IMR-90 (cell line): ENCODE data around the gene C20orf144. TPM values are rescaled to one million over a fixed set of nuclear protein-coding genes. Genes with fewer than 3 reads are reported as not detected.

Experiments used
- ATAC-seq: fragments of 200-7000 bp; cut with Tn5 transposase; 2 replicates; pipeline ENCODE4 v1.9.1; 2020; ENCODE audit warnings: low read depth, mild to moderate bottlenecking, moderate library complexity
- BruUV-seq: library from RNA; stranded (reverse); fragments of 400-500 nt; replicated peaks from 2 replicates; lab custom pipeline; 2021; lab: Mats Ljungman, UMichigan
- CTCF ChIA-PET: fragments of 300-600 bp; formaldehyde crosslinking; extraction: SDS; loops from one replicate; lab custom pipeline; 2021; ENCODE audit warnings: antibody characterized with exemption; lab: Yijun Ruan, JAX
- POLR2A ChIA-PET: fragments of 300-600 bp; sonication (Branson Sonifier 250); formaldehyde crosslinking; loops from one replicate; lab custom pipeline; 2022; ENCODE audit warnings: antibody characterized with exemption; ENCODE audit not compliant: unreplicated experiment; lab: Charles Lee
- DNase-seq: peaks from one replicate; pipeline ENCODE4 v3.0.0; 2013
- H2AFZ ChIP-seq: replicated peaks from 2 replicates; pipeline ENCODE3; 2013; ENCODE audit warnings: low read length, mild to moderate bottlenecking; ENCODE audit not compliant: poor library complexity
- H2AK5ac ChIP-seq: 2 replicates; pipeline ENCODE4 v1.6.1; 2013; ENCODE audit warnings: low read depth, low read length, inconsistent platforms
- H2AK9ac ChIP-seq: replicated peaks from 2 replicates; pipeline ENCODE3; 2013; ENCODE audit warnings: mild to moderate bottlenecking, low read depth, low read length, moderate library complexity; ENCODE audit not compliant: poor library complexity
- H2BK120ac ChIP-seq: 2 replicates; pipeline ENCODE4 v1.6.1; 2013; ENCODE audit warnings: low read depth, low read length, inconsistent platforms
- H2BK15ac ChIP-seq: 3 replicates; pipeline ENCODE4 v1.6.1; 2013; ENCODE audit warnings: low read depth, low read length, inconsistent platforms
- H2BK20ac ChIP-seq: 2 replicates; pipeline ENCODE4 v1.6.1; 2013; ENCODE audit warnings: low read depth, mild to moderate bottlenecking, inconsistent platforms, low read length, moderate library complexity
- H2BK5ac ChIP-seq: 2 replicates; pipeline ENCODE4 v1.6.1; 2013; ENCODE audit warnings: mild to moderate bottlenecking, low read depth, low read length, inconsistent platforms; ENCODE audit not compliant: poor library complexity, severe bottlenecking
- H3K14ac ChIP-seq: replicated peaks from 2 replicates; pipeline ENCODE4 v1.6.1; 2013; ENCODE audit warnings: low read depth, low read length, inconsistent platforms
- H3K18ac ChIP-seq: 2 replicates; pipeline ENCODE4 v1.6.1; 2013; ENCODE audit warnings: low read depth, low read length, control low read depth
- H3K23ac ChIP-seq: 2 replicates; pipeline ENCODE4 v1.6.1; 2013; ENCODE audit warnings: low read depth, low read length, inconsistent platforms
- H3K27ac ChIP-seq: 2 replicates; pipeline ENCODE4 v1.5.1; 2013; ENCODE audit warnings: mild to moderate bottlenecking, control low read depth, low read length; ENCODE audit not compliant: insufficient read depth
- H3K27me3 ChIP-seq: 2 replicates; pipeline ENCODE4 v1.6.1; 2013; ENCODE audit warnings: low read length; ENCODE audit not compliant: control insufficient read depth, insufficient read depth
- H3K36me3 ChIP-seq: 2 replicates; pipeline ENCODE4 v1.6.1; 2013; ENCODE audit warnings: low read length, mixed read lengths; ENCODE audit not compliant: control insufficient read depth, insufficient read depth
- H3K4ac ChIP-seq: 2 replicates; pipeline ENCODE4 v1.6.1; 2013; ENCODE audit warnings: low read depth, low read length, inconsistent platforms
- H3K4me1 ChIP-seq: 2 replicates; pipeline ENCODE4 v1.6.1; 2013; ENCODE audit warnings: low read length, mixed read lengths; ENCODE audit not compliant: control insufficient read depth, insufficient read depth
- H3K4me2 ChIP-seq: 2 replicates; pipeline ENCODE4 v1.6.1; 2013; ENCODE audit warnings: low read depth, mild to moderate bottlenecking, control low read depth, low read length, moderate library complexity
- H3K4me3 ChIP-seq: 2 replicates; pipeline ENCODE4 v1.5.1; 2013; ENCODE audit warnings: low read depth, mild to moderate bottlenecking, control low read depth, low read length, moderate library complexity; ENCODE audit not compliant: insufficient read depth
- H3K56ac ChIP-seq: 2 replicates; pipeline ENCODE4 v1.6.1; 2013; ENCODE audit warnings: low read length, inconsistent platforms; ENCODE audit not compliant: insufficient read depth; ENCODE audit errors: extremely low read depth
- H3K79me1 ChIP-seq, 2 experiments: 2 replicates each; pipeline ENCODE4 v1.6.1; 2013; ENCODE audit warnings: low read length in 2 of 2, inconsistent platforms in 1 of 2, low read depth in 1 of 2
- H3K9ac ChIP-seq: 2 replicates; pipeline ENCODE4 v1.6.1; 2013; ENCODE audit warnings: low read depth, low read length, control low read depth
- H3K9me1 ChIP-seq: 2 replicates; pipeline ENCODE4 v1.6.1; 2013; ENCODE audit warnings: low read length, inconsistent platforms; ENCODE audit not compliant: insufficient read depth
- H3K9me3 ChIP-seq: 2 replicates; pipeline ENCODE4 v1.6.1; 2013; ENCODE audit warnings: low read length; ENCODE audit not compliant: control insufficient read depth, insufficient read depth
- H4K20me1 ChIP-seq: 2 replicates; pipeline ENCODE4 v1.6.1; 2013; ENCODE audit warnings: low read length, inconsistent platforms; ENCODE audit not compliant: insufficient read depth
- H4K5ac ChIP-seq: 2 replicates; pipeline ENCODE4 v1.6.1; 2013; ENCODE audit warnings: mild to moderate bottlenecking, low read depth, low read length, control low read depth
- H4K8ac ChIP-seq, 2 experiments: 2 replicates each; pipeline ENCODE4 v1.6.1; 2013; ENCODE audit warnings: low read depth in 2 of 2, low read length in 2 of 2, control low read depth in 1 of 2, inconsistent platforms in 1 of 2
- H4K91ac ChIP-seq: 2 replicates; pipeline ENCODE4 v1.6.1; 2013; ENCODE audit warnings: low read depth, low read length, inconsistent platforms; ENCODE audit not compliant: insufficient read depth
- BHLHE40 ChIP-seq: fragments of 150-350 bp; IDR thresholded peaks from 2 replicates; pipeline ENCODE4 v1.6.1; 2016; ENCODE audit warnings: mild to moderate bottlenecking, low read depth, low read length
- CEBPB ChIP-seq: IDR thresholded peaks from 2 replicates; pipeline ENCODE4 v1.6.1; 2012; ENCODE audit warnings: low read depth, low read length, improper control_type of control experiment
- MAFK ChIP-seq: IDR thresholded peaks from 2 replicates; pipeline ENCODE4 v1.6.1; 2012; ENCODE audit warnings: low read depth, low read length, improper control_type of control experiment
- MXI1 ChIP-seq: IDR thresholded peaks from 2 replicates; pipeline ENCODE4 v1.6.1; 2012; ENCODE audit warnings: low read depth, mild to moderate bottlenecking, low read length, moderate library complexity, borderline replicate concordance
- NFE2L2 ChIP-seq: fragments of 150-350 bp; IDR thresholded peaks from 2 replicates; pipeline ENCODE4 v1.6.1; 2016; ENCODE audit warnings: low read depth, mild to moderate bottlenecking, low read length
- POLR2A ChIP-seq: IDR thresholded peaks from 2 replicates; pipeline ENCODE4 v1.6.1; 2012; ENCODE audit warnings: mild to moderate bottlenecking, low read depth, low read length
- RAD21 ChIP-seq: IDR thresholded peaks from 2 replicates; pipeline ENCODE4 v1.6.1; 2012; ENCODE audit warnings: low read length, improper control_type of control experiment
- RFX5 ChIP-seq: IDR thresholded peaks from 2 replicates; pipeline ENCODE4 v1.8.0; 2012; ENCODE audit warnings: low read depth, mild to moderate bottlenecking, low read length, moderate library complexity
- SMC3 ChIP-seq: fragments of 150-350 bp; IDR thresholded peaks from 2 replicates; pipeline ENCODE4 v1.6.1; 2016; ENCODE audit warnings: low read depth, mild to moderate bottlenecking, antibody characterized with exemption, low read length, moderate library complexity
- WGBS, 2 experiments: methylation state at CpG; one replicate each; pipeline versions ENCODE4 v1.1.5 to v1.1.7; 2013; ENCODE audit warnings: missing lambda C conversion rate in 2 of 2; ENCODE audit not compliant: insufficient read length in 1 of 2; ENCODE audit errors: extremely low coverage in 2 of 2; 5-methylcytosine and 5-hydroxymethylcytosine counted together
- dilution Hi-C: fragments of 300-500 bp; cut with HindIII; formaldehyde crosslinking; loops from one replicate; pipeline ENCODE4 v1.14.3; 2018; ENCODE audit warnings: low sequenced_read_pairs; ENCODE audit not compliant: unreplicated experiment
- in situ Hi-C: fragments of 300-500 bp; cut with MboI; formaldehyde crosslinking; loops from 3 replicates; pipeline ENCODE4 v1.14.3; 2019; ENCODE audit warnings: low sequenced_read_pairs, inconsistent platforms, mixed read lengths
- intact Hi-C: fragments of 100-400 bp; cut with micrococcal nuclease; formaldehyde crosslinking; loops from 2 replicates; pipeline ENCODE4 v1.10.0; 2022
- polyA plus RNA-seq, 3 experiments: library from polyadenylated mRNA; depleted of rRNA; stranded (reverse); fragments of >200 nt; gene quantifications; 2 replicates each; pipeline ENCODE4 v1.2.3, GENCODE V29; 2012; ENCODE audit warnings: low replicate concordance in 1 of 3
- total RNA-seq: library from RNA; depleted of rRNA; stranded (reverse); fragments of >200 nt; gene quantifications from 2 replicates; pipeline ENCODE4 v1.2.3, GENCODE V29; 2012
- TF ChIP-seq, protein P1 (sequence below): conservative IDR thresholded peaks from 2 replicates; pipeline ENCODE4 v1.5.1; 2012; ENCODE audit warnings: mild to moderate bottlenecking, low read depth, low read length, improper control_type of control experiment
- TF ChIP-seq, protein P2 (sequence below): fragments of 150-350 bp; IDR thresholded peaks from 2 replicates; pipeline ENCODE4 v1.6.1; 2016; ENCODE audit warnings: low read depth, mild to moderate bottlenecking, low read length, moderate library complexity, borderline replicate concordance

The C20orf144 gene
- total and polyA plus RNA-seq, 2 of the 4 experiments (the other 2 are of a cell fraction): under 0.01 to 0.19 TPM

DNA sequence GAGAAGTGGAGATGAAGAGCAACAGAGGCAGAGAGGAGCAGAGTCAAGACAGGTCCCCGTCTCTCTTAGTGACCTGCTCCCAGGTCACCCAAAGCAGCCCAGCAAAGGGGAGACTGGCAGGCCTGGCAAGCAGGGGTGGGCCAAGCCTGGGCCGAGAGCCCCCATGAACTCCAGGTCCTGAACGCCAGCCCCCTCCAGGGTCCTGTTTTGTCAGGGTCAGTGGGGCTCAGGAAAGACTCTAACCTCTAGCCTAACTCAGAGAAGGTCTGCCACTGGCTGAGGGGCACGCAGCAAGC, 10.9 kb downstream of the C20orf144 start:
- Histone ChIP-seq H3K27ac (peak overlapping the region; percentile 78), H3K4ac (peak overlapping the region; percentile 96), H2AFZ (peak overlapping the region; percentile 39), H3K14ac (peak overlapping the region; percentile 100), H3K4me2 (peak overlapping the region; percentile 99), H2BK120ac (peak overlapping the region; percentile 49; the same call in 1 of the 2 replicates), H3K9me1 (peaks cover 22% of the 10 kb centered on the region), H4K20me1 (peaks cover 19% of the 10 kb centered on the region; the same call in 1 of the 2 replicates), H3K27me3 (no peaks in the 10 kb centered on the region), H4K91ac (peak overlapping the region; percentile 81; the same call in 1 of the 2 replicates), H2AK9ac (peak overlapping the region; percentile 97), H3K36me3 (peaks cover 13% of the 10 kb centered on the region), H4K8ac (peak overlapping the region; percentile 79), H3K4me1 (peaks cover 27% of the 10 kb centered on the region), H3K9me3 (no peaks in the 10 kb centered on the region), H3K23ac (peak overlapping the region; percentile 96), H3K18ac (peak overlapping the region; percentile 6; the same call in 1 of the 2 replicates), H3K56ac (0 out of 2 replicates have a peak overlapping the region, but pooled peaks have one; percentile 11), H3K4me3 (peak overlapping the region; percentile 94), H2AK5ac (peak overlapping the region; percentile 98), H2BK5ac (peak overlapping the region; percentile 70), H2BK20ac (peak overlapping the region; percentile 40; the same call in 1 of the 2 replicates), H3K9ac (peak overlapping the region; percentile 99), H4K5ac (peak overlapping the region; percentile 13; the same call in 1 of the 2 replicates), H2BK15ac (peak overlapping the region; percentile 80; the same call in 1 of the 3 replicates), H3K79me1 (peaks cover 12 to 61% of the 10 kb centered on the region in 2 experiments; a peak in 3 of 4 replicates)
- dilution Hi-C loops (no loop called here), intact Hi-C loops (no loop called here), in situ Hi-C loops (no loop called here)
- BruUV-seq: no TSS peak
- DNase-seq: no peak
- ChIA-PET CTCF (no interaction called here), POLR2A (no interaction called here)
- ATAC-seq: no peak
- WGBS, 2 experiments: no CpG with 5 or more reads among the region's 4 CpGs
- TF ChIP-seq CEBPB: no peak
- TF ChIP-seq, protein P1, sequence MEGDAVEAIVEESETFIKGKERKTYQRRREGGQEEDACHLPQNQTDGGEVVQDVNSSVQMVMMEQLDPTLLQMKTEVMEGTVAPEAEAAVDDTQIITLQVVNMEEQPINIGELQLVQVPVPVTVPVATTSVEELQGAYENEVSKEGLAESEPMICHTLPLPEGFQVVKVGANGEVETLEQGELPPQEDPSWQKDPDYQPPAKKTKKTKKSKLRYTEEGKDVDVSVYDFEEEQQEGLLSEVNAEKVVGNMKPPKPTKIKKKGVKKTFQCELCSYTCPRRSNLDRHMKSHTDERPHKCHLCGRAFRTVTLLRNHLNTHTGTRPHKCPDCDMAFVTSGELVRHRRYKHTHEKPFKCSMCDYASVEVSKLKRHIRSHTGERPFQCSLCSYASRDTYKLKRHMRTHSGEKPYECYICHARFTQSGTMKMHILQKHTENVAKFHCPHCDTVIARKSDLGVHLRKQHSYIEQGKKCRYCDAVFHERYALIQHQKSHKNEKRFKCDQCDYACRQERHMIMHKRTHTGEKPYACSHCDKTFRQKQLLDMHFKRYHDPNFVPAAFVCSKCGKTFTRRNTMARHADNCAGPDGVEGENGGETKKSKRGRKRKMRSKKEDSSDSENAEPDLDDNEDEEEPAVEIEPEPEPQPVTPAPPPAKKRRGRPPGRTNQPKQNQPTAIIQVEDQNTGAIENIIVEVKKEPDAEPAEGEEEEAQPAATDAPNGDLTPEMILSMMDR: no peak
- TF ChIP-seq RAD21: no peak
- TF ChIP-seq MAFK: no peak
- no peak for TF ChIP-seq RFX5
- TF ChIP-seq BHLHE40: no peak
- no peak for TF ChIP-seq POLR2A
- TF ChIP-seq, protein P2, sequence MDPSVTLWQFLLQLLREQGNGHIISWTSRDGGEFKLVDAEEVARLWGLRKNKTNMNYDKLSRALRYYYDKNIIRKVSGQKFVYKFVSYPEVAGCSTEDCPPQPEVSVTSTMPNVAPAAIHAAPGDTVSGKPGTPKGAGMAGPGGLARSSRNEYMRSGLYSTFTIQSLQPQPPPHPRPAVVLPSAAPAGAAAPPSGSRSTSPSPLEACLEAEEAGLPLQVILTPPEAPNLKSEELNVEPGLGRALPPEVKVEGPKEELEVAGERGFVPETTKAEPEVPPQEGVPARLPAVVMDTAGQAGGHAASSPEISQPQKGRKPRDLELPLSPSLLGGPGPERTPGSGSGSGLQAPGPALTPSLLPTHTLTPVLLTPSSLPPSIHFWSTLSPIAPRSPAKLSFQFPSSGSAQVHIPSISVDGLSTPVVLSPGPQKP: no peak
- TF ChIP-seq NFE2L2: no peak
- no peak for TF ChIP-seq SMC3
- TF ChIP-seq MXI1: no peak
